ENCODE results near the gene RHBDD1.
A peak's percentile ranks its signal among the peaks of the same experiment; 100 is the strongest.

Gene RHBDD1, protein sequence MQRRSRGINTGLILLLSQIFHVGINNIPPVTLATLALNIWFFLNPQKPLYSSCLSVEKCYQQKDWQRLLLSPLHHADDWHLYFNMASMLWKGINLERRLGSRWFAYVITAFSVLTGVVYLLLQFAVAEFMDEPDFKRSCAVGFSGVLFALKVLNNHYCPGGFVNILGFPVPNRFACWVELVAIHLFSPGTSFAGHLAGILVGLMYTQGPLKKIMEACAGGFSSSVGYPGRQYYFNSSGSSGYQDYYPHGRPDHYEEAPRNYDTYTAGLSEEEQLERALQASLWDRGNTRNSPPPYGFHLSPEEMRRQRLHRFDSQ

DNA sequence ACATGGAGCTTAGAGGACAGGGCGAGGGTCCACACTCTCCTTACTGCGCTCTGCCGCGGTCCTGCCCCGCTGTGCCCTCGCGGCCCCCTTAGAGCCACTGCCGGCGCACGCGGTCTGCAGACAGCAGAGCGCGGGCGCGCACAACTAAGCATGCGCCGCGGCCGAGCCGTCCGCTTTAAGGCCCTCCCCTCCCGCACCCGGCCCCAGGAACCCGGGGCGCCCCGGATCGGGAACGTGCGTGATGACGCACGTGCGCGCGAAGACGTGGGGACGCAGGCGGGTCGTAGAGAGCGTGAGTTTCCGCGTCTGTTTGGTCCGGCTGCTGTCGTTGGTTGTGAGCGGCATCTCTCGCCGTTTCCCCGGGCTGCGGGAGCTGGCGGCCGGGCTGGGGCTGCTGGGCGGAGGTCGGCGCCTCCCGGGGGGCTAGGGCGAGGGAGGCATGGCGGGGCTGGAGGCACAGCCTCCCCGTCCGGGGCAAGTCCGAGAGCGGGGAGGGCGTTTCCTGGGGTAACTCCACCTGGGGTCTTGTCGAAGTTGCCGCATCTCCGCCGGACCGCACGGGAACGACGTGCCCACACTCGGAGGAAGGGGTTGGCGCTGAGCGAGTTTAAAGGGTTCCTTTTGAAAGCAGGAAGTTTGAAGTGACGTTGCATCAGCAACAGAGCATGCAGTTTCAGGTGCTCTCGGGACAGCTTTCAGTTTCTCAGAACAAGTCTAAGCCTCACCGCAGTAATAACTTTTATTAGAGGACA, at the start of gene RHBDD1:
RHBDD1 (plus strand) TSS at position 259 of the 752 bp plus-strand sequence. CDS start 28,640 bp downstream, outside the sequence.
- DNase-seq, result peak; percentile 71

DNA sequence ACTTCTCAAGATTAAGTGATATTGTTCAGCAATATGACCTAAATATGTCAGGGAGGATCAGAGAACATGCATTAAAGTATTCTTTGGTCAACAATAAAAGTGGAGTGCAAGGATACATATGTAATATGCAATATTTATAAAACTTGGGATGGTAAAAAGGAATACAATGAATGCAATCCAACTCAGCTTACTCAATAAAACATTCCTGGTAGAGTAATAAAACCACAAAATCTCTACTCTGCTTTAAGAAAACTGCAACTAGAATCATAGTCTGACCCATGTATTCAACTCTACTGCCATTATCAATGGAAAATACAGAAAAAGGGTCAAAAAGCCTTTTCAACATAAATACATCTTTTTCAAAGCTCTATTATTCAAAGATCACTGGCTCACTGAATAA, 47.8 kb upstream of the RHBDD1 start:
- DNase-seq, result no peak

DNA sequence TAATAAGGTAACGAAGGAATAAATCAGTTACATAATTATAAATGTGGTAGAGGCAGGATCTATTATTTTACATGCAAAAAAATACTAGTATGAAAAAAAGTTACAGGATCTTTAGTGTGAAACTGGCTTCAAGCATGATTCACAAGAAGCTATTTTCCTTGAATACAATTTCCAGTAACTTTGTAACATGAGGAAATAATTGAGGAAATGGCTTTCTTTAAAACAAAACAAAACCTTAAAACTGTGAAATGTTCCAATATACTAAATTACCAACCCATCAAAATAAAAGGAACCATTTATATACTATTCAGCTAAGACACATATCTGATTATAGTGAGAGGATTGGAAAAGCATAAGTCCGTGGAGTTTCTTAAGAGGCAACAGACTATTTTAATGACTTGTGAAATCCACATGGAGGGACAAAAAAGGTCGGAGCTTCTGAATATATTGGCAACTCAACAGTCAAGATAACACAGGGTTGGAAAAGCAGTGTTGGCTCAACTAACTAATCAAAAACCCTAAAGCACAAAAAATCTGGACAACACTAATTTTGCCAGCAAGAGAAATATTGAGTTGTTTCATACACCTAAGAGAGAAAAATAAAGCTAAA, 46.9 kb upstream of the RHBDD1 start:
- no peak for DNase-seq

DNA sequence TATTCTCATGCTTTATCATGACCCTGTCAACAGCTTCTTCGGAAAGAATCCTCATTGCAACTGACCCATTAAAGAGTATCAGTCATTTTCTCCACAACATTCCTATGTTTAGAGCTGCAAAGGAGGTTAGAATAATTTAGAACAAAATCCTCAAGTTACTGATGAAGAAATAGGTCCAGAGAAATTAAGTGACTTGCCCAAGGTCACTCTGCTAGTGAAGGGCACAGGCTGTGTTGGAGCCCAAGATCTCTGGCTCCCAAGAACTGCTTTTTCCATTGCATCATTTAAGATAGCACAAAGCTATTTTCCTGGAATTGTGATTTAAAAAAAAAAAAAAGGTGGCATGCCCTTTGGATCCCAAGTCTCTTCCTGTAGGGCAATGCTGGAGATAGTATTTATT, 45.8 kb upstream of the RHBDD1 start:
- no peak for DNase-seq

DNA sequence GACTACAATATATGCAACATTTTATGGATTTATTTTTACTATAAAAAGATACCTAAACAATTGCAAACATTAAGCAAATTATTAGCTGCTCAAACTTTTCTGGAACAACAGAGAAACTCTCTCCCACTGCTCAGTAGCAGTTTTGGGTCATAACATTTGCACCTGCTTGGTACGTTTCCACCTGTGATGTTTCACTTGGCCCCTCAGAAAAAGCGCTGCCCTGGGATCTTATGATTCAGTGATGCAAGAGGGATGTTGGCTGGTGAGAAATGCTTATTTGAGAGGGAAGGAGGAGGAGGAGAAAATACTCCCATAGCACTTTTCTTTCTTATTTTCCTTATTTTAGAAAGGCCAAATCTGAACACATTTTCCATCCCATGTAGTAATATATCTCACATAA, 45.4 kb upstream of the RHBDD1 start:
- no peak for DNase-seq

DNA sequence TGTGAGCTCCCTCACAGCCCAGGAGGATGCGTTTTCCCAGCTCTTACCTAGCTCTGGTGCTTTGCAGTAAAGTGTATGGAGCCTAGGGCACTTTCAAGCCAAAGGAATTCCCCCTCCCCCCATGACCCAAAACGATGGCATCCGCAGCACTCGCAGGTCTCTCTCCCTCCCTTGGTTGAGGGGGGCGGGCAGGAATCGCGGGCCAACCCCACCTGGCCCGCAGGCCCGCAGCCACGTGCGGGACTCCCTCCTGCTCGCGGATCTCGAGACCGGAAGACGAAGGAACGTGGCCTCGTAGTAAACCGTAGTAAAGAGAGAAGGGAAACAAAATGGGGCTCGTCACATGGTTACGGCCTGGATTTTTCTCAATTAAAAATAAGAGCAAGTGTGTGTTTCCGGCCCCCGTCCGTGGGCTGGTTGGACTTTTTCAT, 44.8 kb upstream of the RHBDD1 start:
- no peak for DNase-seq

DNA sequence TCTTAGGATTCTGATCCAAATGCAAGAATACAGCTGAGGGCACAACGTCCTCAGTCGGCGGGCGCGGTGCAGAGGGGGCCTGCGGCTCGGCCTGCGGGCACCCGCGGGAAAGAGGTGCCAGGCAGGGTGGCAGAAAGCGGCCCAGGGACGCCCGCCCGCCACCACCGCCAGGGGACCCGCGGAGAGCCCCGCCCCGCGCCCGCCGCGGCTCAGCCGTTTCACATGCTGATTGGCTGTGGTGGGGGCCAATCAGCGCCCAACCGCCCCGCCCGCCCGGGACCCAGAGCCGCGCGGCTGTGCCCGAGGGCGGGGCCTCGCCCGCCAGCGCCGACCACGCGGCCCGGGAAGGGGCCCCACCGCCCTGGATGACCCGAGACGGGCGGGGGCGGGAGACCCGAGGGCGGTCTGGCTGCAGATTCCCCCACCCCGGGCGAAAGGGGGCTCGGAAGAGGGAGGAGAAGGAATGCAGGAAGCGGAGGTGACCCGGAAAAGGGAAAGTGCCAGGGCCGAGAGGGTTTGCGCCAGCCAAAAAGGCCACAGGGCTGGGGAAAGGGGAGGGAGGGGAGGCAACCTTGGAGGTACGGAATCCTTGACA, 44.3 kb upstream of the RHBDD1 start:
- DNase-seq, result peak; percentile 96

DNA sequence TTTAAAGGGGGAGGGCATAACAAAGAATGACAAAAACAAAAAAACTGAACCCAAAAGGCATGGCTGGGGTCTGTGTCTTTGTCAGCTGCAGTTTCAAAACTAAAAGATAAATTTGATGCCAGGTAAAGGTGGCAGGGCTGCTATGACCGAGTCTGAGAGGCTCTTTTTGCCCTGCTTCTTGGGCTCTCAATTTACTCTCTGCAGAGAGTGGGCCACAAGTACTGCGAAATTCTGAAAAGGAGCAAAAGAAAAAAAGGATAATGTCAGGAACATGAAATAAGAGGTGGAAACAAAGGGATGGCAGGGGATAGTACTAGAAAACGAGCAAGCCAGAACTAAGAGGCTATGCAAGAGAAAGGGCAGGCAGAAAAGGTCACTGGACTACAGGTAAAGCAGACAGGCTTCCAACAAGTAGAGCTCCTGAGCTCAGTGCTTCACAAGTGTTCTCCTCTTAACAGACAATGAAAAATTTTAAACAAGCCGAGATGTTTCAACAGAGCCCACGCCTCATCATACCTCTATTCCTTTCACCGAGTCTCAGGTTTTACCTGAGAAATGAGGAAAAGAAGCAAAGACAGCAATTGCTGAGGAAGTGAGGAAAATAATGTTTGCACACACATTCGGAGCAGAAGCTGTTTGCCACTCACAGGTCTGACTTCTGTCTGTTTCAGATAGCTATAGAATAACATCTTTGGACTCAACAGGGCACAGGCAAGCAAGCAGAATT, 43.5 kb upstream of the RHBDD1 start:
- DNase-seq, result no peak

DNA sequence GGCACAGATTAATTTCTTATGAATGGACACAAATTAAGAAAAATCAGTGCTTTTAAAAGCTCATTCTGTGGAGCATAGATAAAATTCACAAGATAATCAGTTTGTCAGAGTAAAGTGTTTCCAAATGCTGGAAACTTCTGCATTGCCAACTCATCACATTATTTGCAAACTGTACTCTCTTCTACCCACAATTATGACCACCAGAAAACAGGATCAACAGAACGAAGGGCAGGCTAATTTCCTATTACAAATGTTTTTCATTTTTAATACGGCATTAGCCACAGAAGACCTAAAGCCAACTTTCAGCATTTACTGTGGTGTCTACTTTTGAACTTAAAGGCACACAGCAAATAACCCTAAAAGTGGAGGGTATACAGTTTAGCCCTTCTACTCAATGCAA, 42.2 kb upstream of the RHBDD1 start:
- DNase-seq, result no peak

DNA sequence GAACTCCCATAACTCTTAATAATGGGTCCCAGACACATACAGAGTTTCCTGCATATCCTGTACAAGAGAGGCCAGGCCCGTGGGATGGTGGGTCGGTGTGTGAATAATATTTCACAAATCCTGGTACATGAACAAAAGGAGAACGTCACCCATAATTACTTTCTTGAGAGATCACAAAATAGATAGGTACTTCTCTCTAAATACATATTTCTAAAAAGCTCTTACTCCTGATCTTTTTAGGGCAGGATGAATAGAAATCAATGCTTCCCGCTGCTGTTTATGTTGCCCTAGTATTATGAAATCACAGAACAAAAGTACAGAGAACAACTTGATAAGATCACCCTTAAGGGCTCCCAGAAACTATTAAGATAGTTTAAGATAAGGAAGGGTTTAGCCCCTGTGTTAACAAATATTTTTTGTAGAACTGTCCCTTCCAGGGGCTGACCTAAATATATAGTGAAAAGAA, 41.6 kb upstream of the RHBDD1 start:
- DNase-seq, result no peak

DNA sequence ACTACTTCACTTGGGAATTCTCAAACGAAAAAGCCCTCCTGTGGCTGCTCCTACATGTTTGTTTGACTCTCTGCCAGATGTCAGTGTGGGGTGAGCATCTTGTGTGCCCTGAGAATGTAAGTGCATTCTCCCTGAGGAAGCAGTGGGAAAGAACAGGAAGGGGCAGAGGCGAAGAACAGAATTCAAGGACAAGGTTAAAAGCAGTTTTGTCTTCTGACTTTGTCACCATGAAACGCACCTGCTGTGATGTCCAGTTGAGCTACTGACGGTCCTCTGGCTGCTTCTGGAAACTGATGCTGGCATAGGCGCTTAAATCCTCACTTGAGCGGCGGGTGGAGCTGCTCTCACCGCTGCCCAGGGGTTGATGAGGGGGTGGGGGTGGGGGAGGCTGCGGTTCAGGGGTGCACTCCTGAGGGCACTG, 41.1 kb upstream of the RHBDD1 start:
- DNase-seq, result peak; percentile 26

DNA sequence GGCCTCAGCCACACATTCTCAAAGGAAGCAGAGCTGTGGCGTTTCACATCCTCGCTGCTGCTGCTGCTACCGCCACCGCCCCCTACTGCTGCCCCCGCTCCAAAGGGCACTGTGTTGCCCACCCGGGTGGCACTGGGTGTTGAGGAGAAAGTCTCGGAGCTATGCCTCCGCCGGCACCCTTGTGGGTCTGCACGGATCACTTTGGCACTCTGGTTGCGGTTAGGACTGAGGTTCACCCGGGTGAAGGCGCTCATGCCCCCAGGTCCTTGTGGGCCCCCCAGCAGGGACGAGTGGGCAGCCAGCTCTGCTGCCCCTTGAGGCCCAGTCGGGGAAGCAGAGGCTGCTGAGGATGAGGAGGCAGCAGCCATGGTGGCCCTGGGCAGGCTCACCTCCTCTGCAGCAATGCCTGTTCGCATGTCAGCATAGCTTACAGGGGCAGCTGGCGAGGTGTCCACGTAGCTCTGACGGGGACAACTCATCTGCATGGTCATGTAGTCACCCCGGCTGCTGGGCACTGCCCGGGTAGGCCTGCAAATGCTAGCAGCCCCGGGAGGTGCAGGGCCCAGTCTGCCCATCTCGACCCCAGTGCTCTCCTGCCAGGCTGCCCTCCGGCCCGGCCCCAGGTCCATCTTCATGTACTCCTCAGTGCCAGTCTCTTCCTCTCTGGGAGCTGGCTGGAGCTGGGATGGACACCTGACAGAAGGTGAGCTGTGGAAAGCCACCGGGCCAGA, 40.4 kb upstream of the RHBDD1 start:
- peak; percentile 49 for DNase-seq

DNA sequence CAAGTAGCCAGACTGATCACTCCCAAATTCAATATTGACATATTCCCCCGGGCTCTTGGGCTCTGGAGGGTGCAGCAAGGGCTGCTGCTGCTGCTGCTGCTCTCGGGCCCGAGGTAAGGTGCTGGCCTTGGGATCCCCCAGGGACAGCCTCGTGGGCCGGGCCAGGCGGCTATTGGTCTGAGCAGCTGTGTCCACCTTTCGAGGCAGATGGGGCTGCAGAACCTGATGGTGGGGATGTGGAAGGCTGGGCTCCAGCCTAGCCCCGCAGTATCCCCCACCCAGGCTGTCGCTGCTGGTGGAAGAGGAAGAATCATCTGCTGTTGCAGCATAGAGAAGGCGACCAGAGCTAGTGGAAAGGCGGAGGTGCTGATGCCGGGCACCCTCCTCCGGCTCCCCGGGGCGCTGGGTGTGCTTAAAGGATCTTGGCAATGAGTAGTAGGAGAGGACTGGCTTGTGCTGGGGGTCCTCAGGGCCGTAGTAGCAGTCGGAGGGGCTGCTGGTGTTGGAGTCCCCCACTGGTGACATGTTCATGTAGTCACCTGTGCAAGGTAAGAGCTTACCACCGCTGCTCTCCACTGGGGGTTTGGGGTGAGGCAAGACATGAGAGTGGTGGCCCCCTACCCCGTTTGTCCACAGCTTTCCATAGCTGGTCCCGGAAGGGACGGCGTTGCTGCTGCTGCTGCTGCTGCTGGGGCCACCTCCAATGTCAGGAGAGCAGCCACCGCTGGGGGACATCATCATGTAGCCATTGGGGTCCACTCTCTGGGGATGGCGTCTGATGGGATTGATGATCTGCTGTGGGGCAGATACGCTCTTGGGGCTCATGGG, 39.6 kb upstream of the RHBDD1 start:
- DNase-seq, result no peak

DNA sequence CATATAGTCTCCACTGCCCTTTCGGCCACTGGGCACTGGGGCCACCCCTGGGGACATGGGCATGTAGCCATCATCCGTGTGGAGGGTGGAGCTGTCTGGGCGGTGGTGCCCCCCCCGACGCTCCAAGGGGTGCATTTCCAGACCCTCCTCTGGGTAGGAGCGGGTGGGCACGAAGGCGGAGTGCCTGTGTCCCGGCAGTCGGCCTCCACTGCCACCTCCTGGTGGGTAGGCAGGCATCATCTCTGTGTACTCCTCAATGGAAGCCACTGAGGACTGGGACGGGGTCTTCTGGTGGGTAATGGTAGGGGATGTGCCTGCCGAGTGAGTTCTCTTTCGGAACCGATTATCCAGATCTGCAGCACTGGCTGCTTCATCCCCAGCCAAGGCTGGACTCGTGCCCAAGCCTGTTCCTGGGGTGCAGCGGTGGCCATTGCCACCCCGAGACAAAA, 39.0 kb upstream of the RHBDD1 start:
- DNase-seq, result peak; percentile 84

DNA sequence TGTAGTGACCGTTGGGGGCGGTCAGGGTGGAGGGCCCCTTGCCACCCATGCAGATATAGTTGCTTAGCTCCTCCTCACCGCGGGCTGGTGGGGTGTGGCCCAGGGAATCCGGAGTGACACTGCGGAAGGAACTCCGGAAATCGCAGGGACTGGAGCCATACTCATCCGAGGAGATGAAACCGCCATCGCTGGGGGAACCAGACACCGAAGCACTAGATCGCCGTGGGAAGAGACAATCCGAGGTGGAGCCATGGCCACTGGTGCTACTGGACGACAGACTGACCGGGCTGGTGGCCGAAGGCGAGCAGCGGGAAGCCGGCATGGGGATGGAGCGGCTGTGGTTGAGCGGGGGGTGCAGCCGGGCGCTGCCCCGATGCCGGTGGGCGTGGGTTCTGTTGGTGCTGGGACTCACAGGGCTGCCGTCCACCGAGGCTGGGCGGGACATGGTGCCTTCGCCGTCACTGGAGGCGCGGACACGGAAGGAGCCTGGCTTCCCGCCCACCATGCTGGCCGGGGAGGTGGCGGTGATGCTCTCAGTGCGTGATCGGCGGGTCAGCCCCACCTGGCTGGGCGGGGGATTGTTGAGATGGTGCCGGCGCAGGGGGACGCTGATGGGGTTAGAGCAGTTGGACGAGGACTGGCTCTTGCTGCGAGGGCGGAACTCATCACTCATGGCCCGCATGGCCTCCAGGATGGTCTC, 38.4 kb upstream of the RHBDD1 start:
- peak; percentile 81 for DNase-seq

DNA sequence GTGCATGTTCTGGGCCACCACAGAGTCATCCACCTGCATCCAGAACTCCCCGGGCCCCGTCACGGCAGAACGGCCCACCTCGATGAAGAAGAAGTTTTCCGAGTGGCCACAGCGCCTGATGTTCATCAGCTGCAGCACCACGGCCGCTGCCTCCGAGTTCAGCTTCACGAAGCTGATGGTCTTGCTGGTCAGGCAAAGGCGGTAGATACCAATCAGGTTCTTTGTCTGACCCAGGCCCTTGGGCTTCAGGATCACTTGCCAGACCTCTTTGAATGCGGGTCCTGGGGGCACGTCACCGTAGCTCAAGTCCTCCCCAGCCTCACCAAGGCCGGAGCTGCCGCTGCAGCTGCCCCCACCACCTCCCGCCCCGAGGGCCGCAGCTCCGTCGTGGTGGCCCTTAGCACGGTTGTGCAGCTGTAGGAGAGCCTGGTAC, 37.8 kb upstream of the RHBDD1 start:
- DNase-seq, result no peak

DNA sequence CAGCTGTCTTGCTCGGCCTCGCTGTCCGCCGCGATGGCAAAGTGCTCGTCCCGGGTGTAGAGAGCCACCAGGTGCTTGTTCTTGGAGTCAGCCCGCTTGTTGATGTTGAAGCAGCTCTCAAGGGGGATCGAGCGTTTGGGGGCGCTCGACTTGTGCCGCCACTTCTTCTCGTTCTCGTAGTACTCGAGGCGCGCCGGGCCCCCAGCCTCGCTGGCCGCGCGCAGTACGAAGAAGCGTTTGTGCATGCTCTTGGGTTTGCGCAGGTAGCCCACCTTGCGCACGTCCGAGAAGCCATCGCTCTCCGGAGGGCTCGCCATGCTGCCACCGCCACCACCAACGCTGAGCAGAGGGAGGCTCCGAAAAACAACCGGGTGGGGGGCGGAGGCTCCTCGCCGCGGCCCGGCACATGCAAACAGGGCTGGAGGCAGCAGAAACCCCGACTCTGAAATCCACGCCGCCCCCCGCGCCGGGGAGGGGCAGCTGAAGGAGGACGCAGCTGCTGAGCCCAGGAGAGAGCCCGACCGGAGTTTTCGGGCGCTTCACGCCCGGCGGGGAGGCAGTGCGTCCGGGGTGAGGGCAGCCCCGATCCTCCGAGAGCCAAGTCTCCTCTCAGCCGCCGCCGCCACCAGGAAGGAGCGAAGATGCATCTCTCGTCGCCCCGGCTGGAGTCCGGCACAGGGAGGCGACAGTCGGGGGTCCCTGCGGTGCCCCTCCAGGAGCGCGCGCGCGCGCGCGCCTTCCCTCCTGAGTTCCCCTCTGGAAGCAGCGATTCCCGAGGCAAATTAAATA, 37.2 kb upstream of the RHBDD1 start:
- DNase-seq, result peak; percentile 70

DNA sequence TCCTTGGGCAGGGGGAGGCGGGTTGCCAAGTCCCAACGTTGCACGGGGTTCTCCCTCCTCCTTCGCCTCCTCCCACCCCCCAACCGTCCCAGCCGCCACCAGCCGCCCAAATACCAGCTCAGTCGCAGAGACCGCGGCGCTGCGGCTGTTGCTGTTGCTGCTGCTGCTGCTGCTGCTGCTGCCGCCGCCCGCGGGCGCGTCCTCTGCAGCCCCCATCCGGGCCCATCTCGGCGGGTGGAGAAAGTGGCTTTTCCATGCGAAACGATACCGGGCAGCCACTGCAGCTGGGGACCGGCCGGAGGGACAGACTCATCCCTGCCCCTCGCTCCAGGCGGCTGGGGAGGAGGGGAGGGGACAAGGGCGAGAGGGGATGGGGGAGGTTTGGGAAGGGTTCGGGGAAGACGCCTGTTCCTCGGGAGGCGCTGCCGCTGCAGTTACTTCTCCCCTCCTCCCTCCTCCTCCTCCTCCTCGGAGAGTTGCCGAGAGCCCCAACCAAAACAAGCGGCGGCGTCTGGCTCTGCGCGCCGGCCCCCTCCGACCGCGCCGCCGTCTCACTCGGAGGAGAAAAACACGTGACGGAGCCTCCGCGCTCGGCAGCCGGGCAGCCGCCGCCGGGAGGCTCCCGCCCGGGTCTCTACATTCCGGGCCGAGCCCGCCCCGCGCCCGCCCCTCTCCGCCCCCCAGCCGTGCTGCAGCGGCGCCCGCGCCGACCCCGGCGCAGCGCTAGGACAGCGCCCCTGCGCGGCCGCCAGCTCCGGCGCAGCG, 36.5 kb upstream of the RHBDD1 start, which contains the start of gene IRS1:
IRS1 (minus strand) TSS at position 610 of the 765 bp plus-strand sequence. CDS start 1,082 bp downstream, outside the sequence.
- DNase-seq, result peak; percentile 66

Measured in 8988T (cell line).